WTC11 (cell line): Measurements from ENCODE around the gene SPINK14. TPM values are rescaled to one million over a fixed set of nuclear protein-coding genes. Genes with fewer than 3 reads are reported as not detected.

ENCODE experiments used
- ATAC-seq: fragments of 200-7000 bp; cut with Tn5 transposase; 2 replicates; pipeline ENCODE4 v1.10.0; 2021; ENCODE audit warnings: mild to moderate bottlenecking, moderate library complexity
- CTCF ChIA-PET: fragments of 300-600 bp; sonication (Branson Sonifier 250); formaldehyde crosslinking; loops from one replicate; lab custom pipeline; 2021; ENCODE audit warnings: antibody characterized with exemption; lab: Charles Lee
- POLR2A ChIA-PET: fragments of 350-600 bp; sonication (Branson Sonifier 250); formaldehyde crosslinking; loops from one replicate; lab custom pipeline; 2021; ENCODE audit warnings: antibody characterized with exemption; lab: Charles Lee
- DNase-seq: peaks from one replicate; pipeline ENCODE4 v3.0.0; 2021; ENCODE audit warnings: low spot score
- H3K27ac Mint-ChIP-seq: 2 replicates; pipeline ENCODE4 v1.8.0; 2021; ENCODE audit warnings: mixed read lengths
- H3K27me3 Mint-ChIP-seq: 2 replicates; pipeline ENCODE4 v1.8.0; 2021; ENCODE audit warnings: low read depth, mild to moderate bottlenecking, moderate library complexity, mixed read lengths
- H3K36me3 Mint-ChIP-seq: 2 replicates; pipeline ENCODE4 v1.8.0; 2021; ENCODE audit warnings: mixed read lengths
- H3K4me1 Mint-ChIP-seq: 2 replicates; pipeline ENCODE4 v1.8.0; 2022; ENCODE audit warnings: mixed read lengths
- H3K4me3 Mint-ChIP-seq: 2 replicates; pipeline ENCODE4 v1.8.0; 2021; ENCODE audit warnings: mild to moderate bottlenecking, moderate library complexity, mixed read lengths
- H3K9me3 Mint-ChIP-seq: 2 replicates; pipeline ENCODE4 v1.8.0; 2021; ENCODE audit warnings: mixed read lengths
- ATF1 ChIP-seq: sonication (generic); formaldehyde crosslinking; IDR thresholded peaks from 2 replicates; pipeline ENCODE4 v1.8.1; 2023; ENCODE audit warnings: mild to moderate bottlenecking, moderate library complexity, missing genetic modification reagents
- ATF6 ChIP-seq: sonication (generic); formaldehyde crosslinking; IDR thresholded peaks from 2 replicates; pipeline ENCODE4 v1.8.1; 2023; ENCODE audit warnings: mild to moderate bottlenecking, missing genetic modification reagents
- CREB1 ChIP-seq: sonication (generic); formaldehyde crosslinking; IDR thresholded peaks from 2 replicates; pipeline ENCODE4 v1.8.0; 2023; ENCODE audit warnings: mild to moderate bottlenecking, missing genetic modification reagents
- ERG ChIP-seq: fragments of 250-450 bp; sonication (Bioruptor Pico); IDR thresholded peaks from 2 replicates; pipeline ENCODE4 v1.8.0; 2021; ENCODE audit warnings: mild to moderate bottlenecking
- ETV6 ChIP-seq: sonication (generic); formaldehyde crosslinking; IDR thresholded peaks from 2 replicates; pipeline ENCODE4 v1.8.1; 2022; ENCODE audit warnings: mild to moderate bottlenecking, missing genetic modification reagents
- FOXJ3 ChIP-seq: sonication (generic); formaldehyde crosslinking; IDR thresholded peaks from 2 replicates; pipeline ENCODE4 v1.9.0; 2021; ENCODE audit warnings: missing genetic modification reagents, mild to moderate bottlenecking, borderline replicate concordance
- GABPB1 ChIP-seq: sonication (generic); formaldehyde crosslinking; IDR thresholded peaks from 2 replicates; pipeline ENCODE4 v1.8.1; 2023; ENCODE audit warnings: mild to moderate bottlenecking, missing genetic modification reagents
- HMGA2 ChIP-seq: fragments of 250-450 bp; sonication (Bioruptor Pico); IDR thresholded peaks from 2 replicates; pipeline ENCODE4 v1.4.0; 2021; ENCODE audit warnings: mild to moderate bottlenecking, moderate library complexity
- NR3C1 ChIP-seq: sonication (generic); formaldehyde crosslinking; conservative IDR thresholded peaks from 2 replicates; pipeline ENCODE4 v1.8.1; 2023; ENCODE audit warnings: low read depth, mild to moderate bottlenecking, missing genetic modification reagents
- SOX15 ChIP-seq: fragments of 250-450 bp; sonication (Bioruptor Pico); IDR thresholded peaks from 2 replicates; pipeline ENCODE4 v1.9.0; 2021; ENCODE audit warnings: mild to moderate bottlenecking
- USF1 ChIP-seq: sonication (generic); formaldehyde crosslinking; IDR thresholded peaks from 2 replicates; pipeline ENCODE4 v1.8.0; 2022; ENCODE audit warnings: mild to moderate bottlenecking, missing genetic modification reagents
- ZNF232 ChIP-seq: sonication (generic); formaldehyde crosslinking; IDR thresholded peaks from 2 replicates; pipeline ENCODE4 v1.8.0; 2022; ENCODE audit warnings: mild to moderate bottlenecking, missing genetic modification reagents
- ZNF396 ChIP-seq: fragments of 250-450 bp; sonication (Bioruptor Pico); IDR thresholded peaks from 2 replicates; pipeline ENCODE4 v1.8.0; 2021; ENCODE audit warnings: mild to moderate bottlenecking, moderate library complexity, borderline replicate concordance
- total RNA-seq: library from RNA; stranded (reverse); gene quantifications from 3 replicates; pipeline ENCODE4 v1.2.3, GENCODE V29; 2021
- TF ChIP-seq, protein P1 (sequence below): sonication (generic); formaldehyde crosslinking; IDR thresholded peaks from 2 replicates; pipeline ENCODE4 v1.8.0; 2023; ENCODE audit warnings: mild to moderate bottlenecking, missing genetic modification reagents
- TF ChIP-seq, protein P2 (sequence below): sonication (generic); formaldehyde crosslinking; IDR thresholded peaks from 2 replicates; pipeline ENCODE4 v1.8.0; 2022; ENCODE audit warnings: missing genetic modification reagents

The SPINK14 gene
- total RNA-seq, 1 experiment from 2014 or later: not detected

DNA sequence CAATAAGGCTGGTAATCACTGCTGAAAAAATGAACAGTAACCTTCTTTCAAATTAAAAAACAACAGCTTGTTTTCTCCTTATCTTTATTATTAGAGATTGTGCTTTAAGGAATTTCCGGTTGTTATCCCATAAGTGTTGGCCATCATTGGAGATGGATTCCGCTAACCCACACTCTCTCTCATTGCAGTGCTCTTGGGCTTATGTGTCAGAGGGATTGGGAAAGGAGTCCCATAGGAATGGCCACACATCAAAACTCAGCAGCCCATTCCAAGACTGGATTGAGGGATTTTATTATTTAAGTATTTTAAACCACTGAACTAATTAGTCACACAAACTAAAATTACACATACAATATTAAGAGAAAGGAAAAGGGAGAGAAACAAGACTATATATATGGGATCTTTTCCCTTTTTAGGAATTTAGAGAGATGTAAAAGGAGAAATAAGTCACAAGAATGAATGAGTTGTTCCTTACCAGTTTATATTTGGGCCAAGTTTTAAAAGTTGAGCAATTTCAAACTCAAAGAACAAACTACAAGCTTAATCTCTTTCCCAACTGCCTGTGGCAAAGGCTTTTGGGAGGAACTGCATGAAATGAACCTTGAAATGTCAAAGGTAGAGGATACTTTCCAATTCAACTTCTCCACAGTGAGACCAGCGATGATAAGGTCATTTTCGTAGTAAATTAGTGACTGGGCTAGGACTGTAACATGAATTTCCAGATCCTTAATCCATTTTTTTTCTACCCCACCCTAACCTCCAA, 36.9 kb downstream of the SPINK14 start:
- CTCF ChIA-PET: no interaction called here
- no peaks in the 10 kb centered on the region for H3K9me3 Mint-ChIP-seq
- DNase-seq (no peak), ATAC-seq (no peak)
- no peaks in the 10 kb centered on the region for H3K27me3 Mint-ChIP-seq
- H3K36me3 Mint-ChIP-seq: no peaks in the 10 kb centered on the region
- TF ChIP-seq USF1 (CRISPR knock-in tag) (no peak), CREB1 (CRISPR knock-in tag) (no peak), GABPB1 (no peak), ERG (CRISPR knock-in tag) (no peak), ZNF232 (CRISPR knock-in tag) (no peak), FOXJ3 (CRISPR knock-in tag) (no peak), ATF6 (CRISPR knock-in tag) (no peak), SOX15 (CRISPR knock-in tag) (no peak), ZNF396 (CRISPR knock-in tag) (no peak)
- no peak overlapping the region for H3K4me3 Mint-ChIP-seq
- H3K4me1 Mint-ChIP-seq: no peaks in the 10 kb centered on the region
- POLR2A ChIA-PET: no interaction called here
- no peak overlapping the region for H3K27ac Mint-ChIP-seq

- no peaks in the 10 kb centered on the region for H3K27me3 Mint-ChIP-seq
- no peaks in the 10 kb centered on the region for H3K36me3 Mint-ChIP-seq
- ChIA-PET CTCF (no interaction called here), POLR2A (no interaction called here)
- DNase-seq (no peak), ATAC-seq (no peak)
- no peak overlapping the region for H3K27ac Mint-ChIP-seq
- H3K9me3 Mint-ChIP-seq: no peaks in the 10 kb centered on the region
- TF ChIP-seq ATF1 (CRISPR knock-in tag): no peak
- no peak for TF ChIP-seq ETV6 (CRISPR knock-in tag)
- TF ChIP-seq NR3C1: no peak
- TF ChIP-seq, protein P1, sequence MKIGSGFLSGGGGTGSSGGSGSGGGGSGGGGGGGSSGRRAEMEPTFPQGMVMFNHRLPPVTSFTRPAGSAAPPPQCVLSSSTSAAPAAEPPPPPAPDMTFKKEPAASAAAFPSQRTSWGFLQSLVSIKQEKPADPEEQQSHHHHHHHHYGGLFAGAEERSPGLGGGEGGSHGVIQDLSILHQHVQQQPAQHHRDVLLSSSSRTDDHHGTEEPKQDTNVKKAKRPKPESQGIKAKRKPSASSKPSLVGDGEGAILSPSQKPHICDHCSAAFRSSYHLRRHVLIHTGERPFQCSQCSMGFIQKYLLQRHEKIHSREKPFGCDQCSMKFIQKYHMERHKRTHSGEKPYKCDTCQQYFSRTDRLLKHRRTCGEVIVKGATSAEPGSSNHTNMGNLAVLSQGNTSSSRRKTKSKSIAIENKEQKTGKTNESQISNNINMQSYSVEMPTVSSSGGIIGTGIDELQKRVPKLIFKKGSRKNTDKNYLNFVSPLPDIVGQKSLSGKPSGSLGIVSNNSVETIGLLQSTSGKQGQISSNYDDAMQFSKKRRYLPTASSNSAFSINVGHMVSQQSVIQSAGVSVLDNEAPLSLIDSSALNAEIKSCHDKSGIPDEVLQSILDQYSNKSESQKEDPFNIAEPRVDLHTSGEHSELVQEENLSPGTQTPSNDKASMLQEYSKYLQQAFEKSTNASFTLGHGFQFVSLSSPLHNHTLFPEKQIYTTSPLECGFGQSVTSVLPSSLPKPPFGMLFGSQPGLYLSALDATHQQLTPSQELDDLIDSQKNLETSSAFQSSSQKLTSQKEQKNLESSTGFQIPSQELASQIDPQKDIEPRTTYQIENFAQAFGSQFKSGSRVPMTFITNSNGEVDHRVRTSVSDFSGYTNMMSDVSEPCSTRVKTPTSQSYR: no peak
- TF ChIP-seq, protein P2, sequence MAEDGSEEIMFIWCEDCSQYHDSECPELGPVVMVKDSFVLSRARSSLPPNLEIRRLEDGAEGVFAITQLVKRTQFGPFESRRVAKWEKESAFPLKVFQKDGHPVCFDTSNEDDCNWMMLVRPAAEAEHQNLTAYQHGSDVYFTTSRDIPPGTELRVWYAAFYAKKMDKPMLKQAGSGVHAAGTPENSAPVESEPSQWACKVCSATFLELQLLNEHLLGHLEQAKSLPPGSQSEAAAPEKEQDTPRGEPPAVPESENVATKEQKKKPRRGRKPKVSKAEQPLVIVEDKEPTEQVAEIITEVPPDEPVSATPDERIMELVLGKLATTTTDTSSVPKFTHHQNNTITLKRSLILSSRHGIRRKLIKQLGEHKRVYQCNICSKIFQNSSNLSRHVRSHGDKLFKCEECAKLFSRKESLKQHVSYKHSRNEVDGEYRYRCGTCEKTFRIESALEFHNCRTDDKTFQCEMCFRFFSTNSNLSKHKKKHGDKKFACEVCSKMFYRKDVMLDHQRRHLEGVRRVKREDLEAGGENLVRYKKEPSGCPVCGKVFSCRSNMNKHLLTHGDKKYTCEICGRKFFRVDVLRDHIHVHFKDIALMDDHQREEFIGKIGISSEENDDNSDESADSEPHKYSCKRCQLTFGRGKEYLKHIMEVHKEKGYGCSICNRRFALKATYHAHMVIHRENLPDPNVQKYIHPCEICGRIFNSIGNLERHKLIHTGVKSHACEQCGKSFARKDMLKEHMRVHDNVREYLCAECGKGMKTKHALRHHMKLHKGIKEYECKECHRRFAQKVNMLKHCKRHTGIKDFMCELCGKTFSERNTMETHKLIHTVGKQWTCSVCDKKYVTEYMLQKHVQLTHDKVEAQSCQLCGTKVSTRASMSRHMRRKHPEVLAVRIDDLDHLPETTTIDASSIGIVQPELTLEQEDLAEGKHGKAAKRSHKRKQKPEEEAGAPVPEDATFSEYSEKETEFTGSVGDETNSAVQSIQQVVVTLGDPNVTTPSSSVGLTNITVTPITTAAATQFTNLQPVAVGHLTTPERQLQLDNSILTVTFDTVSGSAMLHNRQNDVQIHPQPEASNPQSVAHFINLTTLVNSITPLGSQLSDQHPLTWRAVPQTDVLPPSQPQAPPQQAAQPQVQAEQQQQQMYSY (CRISPR knock-in tag): no peak
- no peak for TF ChIP-seq HMGA2 (CRISPR knock-in tag)
- H3K4me1 Mint-ChIP-seq: no peaks in the 10 kb centered on the region
- H3K4me3 Mint-ChIP-seq: no peak overlapping the region
Measured at GRCh38 chr5:148205865-148206264, 37.5 kb downstream of the SPINK14 start.
